OCI-LY7 (cell line): ENCODE results near the gene RPS15.

Experiments used
- EZH2phosphoT487 ChIP-seq: fragments of 200-600 bp; sonication (generic); IDR thresholded peaks from 2 replicates; pipeline ENCODE4 v1.6.1; 2018; ENCODE audit warnings: low read depth, borderline replicate concordance, mild to moderate bottlenecking, mixed run types, antibody characterized with exemption, low read length, moderate library complexity, mixed read lengths
- TF ChIP-seq, protein P1 (sequence below): fragments of 200-600 bp; sonication (generic); conservative IDR thresholded peaks from 2 replicates; pipeline ENCODE4 v1.5.1; 2014; ENCODE audit warnings: mild to moderate bottlenecking, antibody characterized with exemption, low read length, moderate library complexity, mixed read lengths

DNA sequence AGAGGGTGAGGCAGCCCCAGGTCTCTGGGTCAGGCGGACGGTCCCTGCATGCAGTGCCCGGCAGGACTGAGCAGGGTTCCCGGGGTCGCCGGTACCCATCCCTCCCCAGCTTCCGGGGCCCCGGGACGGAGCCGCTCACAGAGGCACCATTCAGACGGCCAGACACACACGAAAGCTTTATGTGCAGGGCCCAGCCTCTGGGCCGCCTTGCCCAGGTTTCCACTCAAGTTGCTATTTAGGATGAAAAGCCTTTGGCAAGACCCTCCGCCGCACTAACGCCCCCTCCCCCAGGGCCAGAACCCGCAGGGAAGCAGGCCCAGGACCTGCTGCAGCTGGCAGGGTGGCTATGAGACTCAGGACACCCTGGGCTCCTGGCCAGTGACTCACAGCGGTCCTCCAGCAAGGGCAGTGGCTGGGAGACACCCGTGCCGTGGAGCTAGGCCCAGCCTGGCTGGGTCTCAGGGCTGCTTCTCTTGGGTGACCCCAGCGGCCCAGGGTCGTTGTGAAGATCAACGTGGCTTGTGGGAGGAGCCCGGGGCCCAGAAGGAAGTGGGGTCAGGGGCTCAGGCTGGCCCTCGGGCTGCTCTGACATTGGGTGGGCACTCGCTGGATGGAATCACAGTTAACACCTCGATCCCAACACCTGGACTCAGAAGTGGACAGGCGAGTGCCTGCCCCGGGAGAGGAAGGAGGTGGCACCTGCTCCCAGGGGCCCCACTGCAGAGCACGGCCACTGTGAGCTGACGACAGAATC lies 36.0 kb downstream of the RPS15 start:
- TF ChIP-seq, protein P1, sequence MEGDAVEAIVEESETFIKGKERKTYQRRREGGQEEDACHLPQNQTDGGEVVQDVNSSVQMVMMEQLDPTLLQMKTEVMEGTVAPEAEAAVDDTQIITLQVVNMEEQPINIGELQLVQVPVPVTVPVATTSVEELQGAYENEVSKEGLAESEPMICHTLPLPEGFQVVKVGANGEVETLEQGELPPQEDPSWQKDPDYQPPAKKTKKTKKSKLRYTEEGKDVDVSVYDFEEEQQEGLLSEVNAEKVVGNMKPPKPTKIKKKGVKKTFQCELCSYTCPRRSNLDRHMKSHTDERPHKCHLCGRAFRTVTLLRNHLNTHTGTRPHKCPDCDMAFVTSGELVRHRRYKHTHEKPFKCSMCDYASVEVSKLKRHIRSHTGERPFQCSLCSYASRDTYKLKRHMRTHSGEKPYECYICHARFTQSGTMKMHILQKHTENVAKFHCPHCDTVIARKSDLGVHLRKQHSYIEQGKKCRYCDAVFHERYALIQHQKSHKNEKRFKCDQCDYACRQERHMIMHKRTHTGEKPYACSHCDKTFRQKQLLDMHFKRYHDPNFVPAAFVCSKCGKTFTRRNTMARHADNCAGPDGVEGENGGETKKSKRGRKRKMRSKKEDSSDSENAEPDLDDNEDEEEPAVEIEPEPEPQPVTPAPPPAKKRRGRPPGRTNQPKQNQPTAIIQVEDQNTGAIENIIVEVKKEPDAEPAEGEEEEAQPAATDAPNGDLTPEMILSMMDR, result no peak
- TF ChIP-seq EZH2phosphoT487, result no peak
